Transverse colon (tissue), 3 donors: Measurements from ENCODE around the gene PRKCH.

Experiments
- EP300 ChIP-seq: sonication (generic); formaldehyde crosslinking; IDR thresholded peaks from one replicate; pipeline ENCODE4 v1.6.1; 2017; ENCODE audit warnings: antibody characterized with exemption, low read depth
- POLR2A ChIP-seq: fragments of 450-650 bp; IDR thresholded peaks from one replicate; pipeline ENCODE4 v1.6.1; 2016; ENCODE audit warnings: antibody characterized with exemption, mild to moderate bottlenecking, moderate library complexity
- TF ChIP-seq, protein P1 (sequence below), 5 experiments: fragments of 200-600 bp in 3 of 5; fragments of 450-650 bp in 2 of 5; sonication (generic) in 3 of 5; IDR thresholded peaks; 1 replicate in 2 of 5; 2 replicates in 3 of 5; pipeline ENCODE4 v1.5.1; 2016 to 2017; ENCODE audit warnings: antibody characterized with exemption in 5 of 5, inconsistent platforms in 3 of 5, mild to moderate bottlenecking in 2 of 5, moderate library complexity in 1 of 5

DNA sequence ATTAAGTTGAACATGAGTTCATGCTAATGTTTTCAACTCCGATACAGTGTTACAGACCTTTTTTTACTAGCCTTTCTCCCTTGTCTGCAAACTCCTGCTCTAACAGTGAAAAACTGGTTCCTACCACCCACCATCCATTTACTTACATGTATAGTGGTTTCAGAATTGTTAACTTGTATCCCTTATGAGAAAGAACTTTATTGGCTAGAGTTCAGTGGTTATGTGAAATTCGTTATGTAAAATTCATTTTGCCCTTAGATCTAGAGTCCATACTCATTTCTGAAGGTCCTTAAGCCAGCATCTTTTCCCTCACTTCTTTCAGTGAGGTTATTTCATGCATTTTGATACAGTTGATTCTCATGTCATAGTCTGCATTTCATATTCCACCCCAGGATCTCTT lies 51.0 kb downstream of the PRKCH start:
- TF ChIP-seq, protein P1, sequence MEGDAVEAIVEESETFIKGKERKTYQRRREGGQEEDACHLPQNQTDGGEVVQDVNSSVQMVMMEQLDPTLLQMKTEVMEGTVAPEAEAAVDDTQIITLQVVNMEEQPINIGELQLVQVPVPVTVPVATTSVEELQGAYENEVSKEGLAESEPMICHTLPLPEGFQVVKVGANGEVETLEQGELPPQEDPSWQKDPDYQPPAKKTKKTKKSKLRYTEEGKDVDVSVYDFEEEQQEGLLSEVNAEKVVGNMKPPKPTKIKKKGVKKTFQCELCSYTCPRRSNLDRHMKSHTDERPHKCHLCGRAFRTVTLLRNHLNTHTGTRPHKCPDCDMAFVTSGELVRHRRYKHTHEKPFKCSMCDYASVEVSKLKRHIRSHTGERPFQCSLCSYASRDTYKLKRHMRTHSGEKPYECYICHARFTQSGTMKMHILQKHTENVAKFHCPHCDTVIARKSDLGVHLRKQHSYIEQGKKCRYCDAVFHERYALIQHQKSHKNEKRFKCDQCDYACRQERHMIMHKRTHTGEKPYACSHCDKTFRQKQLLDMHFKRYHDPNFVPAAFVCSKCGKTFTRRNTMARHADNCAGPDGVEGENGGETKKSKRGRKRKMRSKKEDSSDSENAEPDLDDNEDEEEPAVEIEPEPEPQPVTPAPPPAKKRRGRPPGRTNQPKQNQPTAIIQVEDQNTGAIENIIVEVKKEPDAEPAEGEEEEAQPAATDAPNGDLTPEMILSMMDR (IDR thresholded peaks at IDR 0.05) = no peak
- TF ChIP-seq EP300 (no peak), POLR2A (no peak)
